Measurements from ENCODE around the gene KCP.

KCP gene

GRCh38 chr7:128876586-128876977, 33.9 kb downstream of the KCP start:
- Histone ChIP-seq H3K4me1 (ENCODE audit: control insufficient read depth in 1 of 2, insufficient read depth in 1 of 2, low read depth in 1 of 2, low read length in 1 of 2) (no peaks in the 10 kb centered on the region), H3K27ac (no peak overlapping the region), H3K36me3 (no peaks in the 10 kb centered on the region), H3K4me3 (ENCODE audit: low read depth in 1 of 2, low read length in 1 of 2) (no peak overlapping the region), H3K27me3 (peaks cover 14% of the 10 kb centered on the region), H3K9me3 (no peaks in the 10 kb centered on the region)
- TF ChIP-seq CTCF (IDR thresholded peaks at IDR 0.05) = no peak

- Histone ChIP-seq H3K36me3 (no peaks in the 10 kb centered on the region), H3K27ac (no peak overlapping the region), H3K27me3 (peaks cover 18% of the 10 kb centered on the region), H3K4me3 (ENCODE audit: low read depth in 1 of 2, low read length in 1 of 2) (no peak overlapping the region), H3K9me3 (no peaks in the 10 kb centered on the region), H3K4me1 (ENCODE audit: control insufficient read depth in 1 of 2, insufficient read depth in 1 of 2, low read depth in 1 of 2, low read length in 1 of 2) (no peaks in the 10 kb centered on the region)
- TF ChIP-seq CTCF (IDR thresholded peaks at IDR 0.05) = no peak
Observed at GRCh38 chr7:128876127-128876526, 34.4 kb downstream of the KCP start.

GRCh38 chr7:128875523-128875948, 35.0 kb downstream of the KCP start:
- no peaks in the 10 kb centered on the region for H3K9me3 ChIP-seq
- H3K4me3 ChIP-seq (ENCODE audit: low read depth in 1 of 2, low read length in 1 of 2) = no peak overlapping the region
- H3K27me3 ChIP-seq = peaks cover 24% of the 10 kb centered on the region
- H3K36me3 ChIP-seq = no peaks in the 10 kb centered on the region
- TF ChIP-seq CTCF (IDR thresholded peaks at IDR 0.05) = no peak
- no peak overlapping the region for H3K27ac ChIP-seq
- no peaks in the 10 kb centered on the region for H3K4me1 ChIP-seq (ENCODE audit: control insufficient read depth in 1 of 2, insufficient read depth in 1 of 2, low read depth in 1 of 2, low read length in 1 of 2)

- H3K4me3 ChIP-seq (ENCODE audit: low read depth in 1 of 2, low read length in 1 of 2) = no peak overlapping the region
Observed at GRCh38 chr7:128874140-128875031, 36.1 kb downstream of the KCP start.

GRCh38 chr7:128873234-128873633, 37.3 kb downstream of the KCP start:
- Histone ChIP-seq H3K9me3 (no peaks in the 10 kb centered on the region), H3K36me3 (no peaks in the 10 kb centered on the region), H3K4me1 (ENCODE audit: control insufficient read depth in 1 of 2, insufficient read depth in 1 of 2, low read depth in 1 of 2, low read length in 1 of 2) (peaks cover 19% of the 10 kb centered on the region in 2 experiments), H3K27ac (no peak overlapping the region), H3K4me3 (ENCODE audit: low read depth in 1 of 2, low read length in 1 of 2) (no peak overlapping the region), H3K27me3 (peaks cover 47% of the 10 kb centered on the region)
- TF ChIP-seq CTCF (IDR thresholded peaks at IDR 0.05) = no peak

More at GRCh38 chr7:128874140-128875031, 36.1 kb downstream of the KCP start:
- Histone ChIP-seq H3K9me3 (no peaks in the 10 kb centered on the region), H3K36me3 (no peaks in the 10 kb centered on the region), H3K27ac (no peak overlapping the region), H3K27me3 (peaks cover 36% of the 10 kb centered on the region), H3K4me1 (ENCODE audit: control insufficient read depth in 1 of 2, insufficient read depth in 1 of 2, low read depth in 1 of 2, low read length in 1 of 2) (peaks cover 8% of the 10 kb centered on the region in 2 experiments)
- TF ChIP-seq CTCF (IDR thresholded peaks at IDR 0.05) = no peak

Data from neutrophil (primary cell).